T47D (cell line): ENCODE results near the gene PRR7.
"Not testable (repeated sequence)": the region's sequence is repeated elsewhere in the genome, so short reads cannot be mapped to it uniquely, and the experiment has no call there.

Experiments
- DNase-seq, 2 experiments: peaks; one replicate each; pipeline versions ENCODE4 v3.0.0 to v3.0.0-alpha.2; 2011 to 2012; ENCODE audit warnings: low read depth in 1 of 2, low spot score in 1 of 2
- JUND ChIP-seq: IDR thresholded peaks from 2 replicates; pipeline ENCODE4 v1.6.1; 2012; ENCODE audit warnings: low read depth
- in situ Hi-C: cut with HindIII; loops from 2 replicates; pipeline ENCODE4 v1.10.0; 2016; ENCODE audit warnings: low sequenced_read_pairs, low pct_unique_long_range_greater_than_20kb

The PRR7 gene

DNA sequence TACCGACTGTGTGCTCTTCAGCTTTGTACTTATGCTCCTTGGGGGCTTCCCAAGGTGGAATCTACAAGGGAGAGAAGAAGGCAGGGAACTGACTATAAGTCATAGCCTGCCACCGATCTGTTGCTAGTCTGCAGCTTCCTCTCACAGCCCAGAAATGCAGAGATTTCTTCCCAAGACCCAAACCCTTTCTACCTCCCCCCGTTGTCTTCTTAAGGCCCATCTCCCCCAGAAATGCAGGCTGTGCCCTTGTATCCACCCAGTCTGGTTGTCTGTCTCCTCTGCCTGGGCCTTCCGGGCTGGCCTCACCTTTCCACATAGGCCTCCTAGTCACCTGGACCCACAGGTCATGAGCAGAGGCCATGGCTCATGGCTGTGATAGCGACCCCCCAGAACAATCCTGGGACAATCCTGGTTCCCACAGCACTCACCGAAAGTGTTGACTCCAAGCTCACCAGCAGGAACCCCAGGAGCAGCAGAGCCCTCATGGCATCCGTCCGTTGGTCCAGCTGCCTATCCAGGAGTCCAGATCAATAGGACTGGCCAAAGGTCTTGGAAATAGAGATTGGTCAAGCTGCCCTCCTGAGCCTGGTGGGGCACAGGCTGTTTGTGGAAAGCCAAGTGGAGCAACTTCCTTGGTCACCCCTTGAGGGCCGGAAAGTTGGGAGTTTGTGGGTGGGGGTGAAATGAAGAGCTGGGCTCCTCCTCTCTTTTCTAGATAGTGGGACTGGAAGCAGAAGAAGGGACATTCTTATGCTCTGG lies 37.4 kb upstream of the PRR7 start, which contains the start of gene F12:
Gene F12, minus strand, starts transcription at position 522 of the 759 bp plus-strand sequence. Its CDS starts 37 bp downstream, at position 485.
- no peak for DNase-seq
- in situ Hi-C loops = no loop called here
- no peak for TF ChIP-seq JUND

DNA sequence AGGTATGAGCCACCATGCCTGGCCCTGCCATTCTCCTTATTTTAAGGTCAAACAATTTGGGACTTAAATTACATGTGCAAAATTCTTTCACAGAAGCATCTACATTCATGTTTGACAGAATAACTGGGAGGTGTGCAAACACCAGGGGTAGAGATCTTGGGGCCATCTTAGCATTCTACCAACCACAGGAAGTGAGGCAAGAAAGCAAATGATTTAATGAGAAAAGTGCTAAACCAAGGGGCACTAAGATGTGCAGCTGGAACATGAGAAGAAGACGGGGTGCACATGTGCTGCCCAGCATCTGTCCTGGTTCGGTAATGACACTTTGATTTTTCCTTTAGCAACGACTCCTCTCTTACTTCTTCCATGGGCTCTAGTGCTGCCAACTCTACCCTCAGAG lies 36.0 kb upstream of the PRR7 start:
- TF ChIP-seq JUND = no peak
- in situ Hi-C loops = no loop called here
- no peak for DNase-seq

DNA sequence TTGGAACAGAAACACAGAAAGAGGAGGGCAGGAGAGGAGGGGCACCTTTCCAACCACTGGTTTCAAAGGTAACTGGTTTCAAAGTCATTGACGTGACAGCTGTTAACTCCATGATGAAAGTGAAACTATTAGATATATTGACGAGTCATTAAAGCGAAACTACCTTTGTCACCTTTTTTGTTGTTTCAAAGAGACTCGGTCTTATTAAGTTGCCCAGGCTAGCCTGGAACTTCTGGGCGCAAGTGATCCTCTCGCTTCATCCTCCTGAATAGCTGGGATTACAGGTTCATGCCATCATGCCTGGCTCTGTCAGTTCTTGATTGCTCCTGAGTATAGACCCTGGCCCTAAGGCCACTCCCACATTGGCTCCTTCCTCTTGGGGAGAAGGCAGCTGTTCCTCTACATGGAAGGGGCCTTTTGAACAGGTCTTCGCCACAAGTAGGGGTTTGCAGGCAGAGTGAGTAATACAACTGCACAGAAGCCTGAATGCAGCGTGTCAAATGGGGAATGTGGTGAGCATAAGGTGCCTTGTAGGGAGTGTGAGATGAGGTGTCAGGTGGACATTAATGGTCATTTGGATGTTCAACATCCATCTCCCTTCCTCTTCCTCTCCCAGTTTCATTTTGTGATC lies 33.9 kb upstream of the PRR7 start:
- DNase-seq = no peak
- in situ Hi-C loops = no loop called here
- no peak for TF ChIP-seq JUND

GRCh38 chr5:177414481-177414880 lies 32.1 kb upstream of the PRR7 start:
- in situ Hi-C loops = no loop called here
- TF ChIP-seq JUND = no peak
- DNase-seq = no peak

- DNase-seq, in situ Hi-C loops: not testable (repeated sequence)
Measured at GRCh38 chr5:177417081-177417480, 29.5 kb upstream of the PRR7 start.

DNA sequence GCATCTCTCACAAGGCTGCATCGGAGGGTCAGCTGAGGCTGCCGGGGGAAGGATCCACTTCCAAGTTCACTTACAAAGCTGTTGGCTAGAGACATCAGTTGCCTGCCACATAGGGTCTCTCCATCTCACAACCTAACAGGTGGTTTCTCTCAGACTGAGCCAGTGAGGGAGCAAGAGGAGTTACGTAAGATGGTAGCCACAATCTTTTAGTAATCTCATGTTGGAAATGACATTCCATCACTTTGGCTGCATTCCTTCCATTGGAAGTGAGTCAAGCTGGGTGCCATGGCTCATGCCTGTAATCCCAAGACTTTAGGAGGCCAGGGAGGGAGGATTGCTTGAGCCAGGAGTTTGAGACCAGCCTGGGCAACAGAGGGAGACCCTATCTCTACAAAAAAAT lies 27.6 kb upstream of the PRR7 start:
- in situ Hi-C loops = no loop called here
- no peak for TF ChIP-seq JUND
- DNase-seq = no peak

GRCh38 chr5:177420472-177420871 lies 26.1 kb upstream of the PRR7 start:
- DNase-seq, in situ Hi-C loops: not testable (repeated sequence)

GRCh38 chr5:177421062-177421798 lies 25.4 kb upstream of the PRR7 start:
- in situ Hi-C loops = no loop called here
- TF ChIP-seq JUND = no peak
- DNase-seq = no peak

DNA sequence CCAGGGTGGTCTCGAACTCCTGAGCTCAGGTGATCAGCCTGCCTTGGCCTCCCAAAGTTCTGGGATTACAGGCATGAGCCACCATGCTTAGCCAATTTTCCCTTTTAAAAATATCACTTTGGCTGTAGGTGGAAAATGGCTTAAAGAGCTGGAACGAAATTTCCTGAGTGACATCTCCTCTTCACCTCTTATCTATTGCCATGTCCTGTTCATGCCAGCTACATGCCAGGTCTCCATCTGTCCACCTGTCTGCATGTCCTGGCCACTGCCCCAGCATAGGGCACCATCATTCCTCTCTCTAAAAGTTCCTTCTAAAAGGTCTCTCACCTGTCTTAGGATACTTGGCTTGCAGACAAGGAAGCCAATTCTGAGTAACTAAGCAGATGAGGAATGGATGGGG lies 22.9 kb upstream of the PRR7 start:
- in situ Hi-C loops = no loop called here
- no peak for TF ChIP-seq JUND
- no peak for DNase-seq

DNA sequence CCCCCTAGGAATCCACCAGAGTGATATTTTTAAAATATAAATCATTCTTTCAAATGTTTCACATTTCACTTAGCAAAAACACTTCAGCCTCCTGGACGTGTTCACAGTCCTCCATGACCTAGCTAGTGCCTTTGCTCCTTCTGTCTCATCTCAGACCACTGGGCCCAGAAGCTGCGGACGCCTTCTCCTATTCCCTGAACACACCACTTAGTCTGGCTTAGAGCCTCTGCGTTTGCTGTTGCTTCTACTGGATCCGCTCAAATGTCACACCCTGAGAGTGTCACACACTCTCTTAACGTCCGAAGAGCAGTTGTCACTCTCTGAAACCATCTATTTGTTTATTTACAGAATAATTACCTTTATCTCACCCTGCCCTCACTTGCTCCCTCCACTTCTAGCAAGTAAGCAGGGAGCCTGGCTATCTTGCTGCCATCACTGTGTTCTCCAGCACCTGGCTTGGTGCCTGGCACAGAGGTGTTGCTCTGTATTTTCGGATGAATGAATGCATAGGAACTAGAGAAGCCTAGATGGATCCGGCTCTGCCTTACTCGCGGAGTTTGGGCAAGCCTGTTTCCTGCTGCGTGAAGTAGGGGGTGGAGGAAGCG lies 21.3 kb upstream of the PRR7 start:
- DNase-seq = no peak
- no peak for TF ChIP-seq JUND
- in situ Hi-C loops = no loop called here

DNA sequence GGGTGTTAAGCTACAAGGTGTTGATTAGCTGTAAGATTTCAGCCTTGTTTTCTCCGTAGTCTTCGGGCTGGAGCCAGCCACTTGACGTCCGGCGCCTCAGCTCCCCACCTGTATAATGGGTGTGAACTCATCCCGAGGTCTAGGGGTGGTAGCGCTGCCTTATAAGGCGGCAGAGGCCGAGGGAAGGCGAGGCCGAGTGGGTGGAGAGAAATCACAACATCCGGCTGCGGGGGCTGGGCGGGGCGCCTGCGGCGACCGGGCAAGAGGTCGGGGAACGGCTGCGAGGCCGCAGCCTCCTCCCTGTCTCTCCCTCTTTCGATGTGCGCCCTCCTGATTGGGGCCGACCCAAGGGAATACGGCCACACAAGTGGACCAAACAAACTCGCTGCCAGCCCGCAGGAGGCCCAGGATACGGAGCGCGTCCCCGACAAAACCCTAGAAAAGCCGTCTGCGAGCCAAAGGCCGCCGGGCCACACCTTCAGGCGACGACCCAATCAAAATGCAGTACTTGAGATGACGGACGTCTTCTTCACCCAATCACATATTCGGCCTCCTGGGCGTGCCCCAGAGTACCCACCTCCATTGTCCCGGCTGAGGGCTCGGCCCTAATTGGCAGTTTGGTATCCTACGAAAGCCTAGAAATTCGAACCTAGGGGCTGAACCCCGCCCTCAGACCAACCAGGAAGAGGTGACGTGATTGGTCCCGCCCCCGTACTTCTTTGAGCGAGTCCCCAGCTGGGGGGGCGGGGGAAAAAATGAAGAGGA lies 20.6 kb upstream of the PRR7 start:
- TF ChIP-seq JUND = no peak
- peak; percentile 99 to 100 for DNase-seq
- in situ Hi-C loops = no loop called here

DNA sequence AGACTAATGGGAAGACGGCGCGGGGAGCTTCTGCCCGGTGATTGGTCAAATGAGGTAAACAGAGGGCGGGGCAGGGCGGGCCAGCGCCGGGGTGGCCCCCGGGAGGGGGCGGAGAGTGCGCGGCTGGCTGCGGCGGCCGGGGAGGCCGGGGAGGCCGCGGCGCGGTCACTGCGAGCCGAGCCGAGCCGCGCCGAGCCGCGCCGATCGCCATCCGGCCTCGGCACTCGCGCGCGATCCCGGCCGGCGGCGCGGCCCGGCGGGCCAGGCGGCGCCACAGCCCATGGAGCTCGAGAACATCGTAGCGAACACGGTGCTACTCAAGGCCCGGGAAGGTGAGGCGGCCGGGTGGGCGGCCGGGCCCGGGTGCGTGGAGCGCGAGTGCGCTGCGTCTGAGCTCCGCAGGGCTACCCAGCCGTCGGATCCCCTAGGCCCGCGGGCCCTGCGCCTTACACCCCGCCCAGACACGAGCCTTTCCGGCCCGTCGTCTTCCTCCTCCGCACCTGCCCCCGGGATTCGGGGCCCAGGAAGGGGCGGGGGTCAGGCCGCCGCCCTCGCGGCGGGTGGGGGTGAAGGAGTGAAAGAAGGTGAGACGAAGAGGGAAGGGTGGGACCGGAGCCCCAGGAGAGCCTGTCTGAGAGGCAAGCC lies 19.9 kb upstream of the PRR7 start, which contains the start of gene GRK6:
Gene GRK6, plus strand, starts transcription at position 111 of the 645 bp plus-strand sequence. Its CDS starts 170 bp downstream, at position 281.
- in situ Hi-C loops = no loop called here
- peak; percentile 51 to 61 for DNase-seq
- TF ChIP-seq JUND = no peak
